H9 (cell line): ENCODE data around the gene FOXD4L6. TPM values are rescaled to one million over a fixed set of nuclear protein-coding genes. Genes with fewer than 3 reads are reported as not detected.
"Not testable (repeated sequence)": the region's sequence is repeated elsewhere in the genome, so short reads cannot be mapped to it uniquely, and the experiment has no call there.

Experiments used
- DNase-seq: peaks from one replicate; pipeline ENCODE4 v3.0.0-alpha.2; 2017
- H2AFZ ChIP-seq: one replicate; pipeline ENCODE4 v1.6.1; 2013; ENCODE audit warnings: mild to moderate bottlenecking, low read length, control low read depth, moderate library complexity
- H2AK5ac ChIP-seq: 2 replicates; pipeline ENCODE4 v1.6.1; 2013; ENCODE audit warnings: low read length, control low read depth, mixed read lengths; ENCODE audit not compliant: insufficient read length
- H2BK120ac ChIP-seq: one replicate; pipeline ENCODE4 v1.6.1; 2013; ENCODE audit warnings: low read depth, mild to moderate bottlenecking, low read length, control low read depth, inconsistent platforms; ENCODE audit not compliant: poor library complexity, severe bottlenecking
- H2BK12ac ChIP-seq: 2 replicates; pipeline ENCODE4 v1.6.1; 2013; ENCODE audit warnings: low read length, control low read depth, mixed read lengths, low read depth; ENCODE audit not compliant: insufficient read length
- H2BK15ac ChIP-seq: 2 replicates; pipeline ENCODE4 v1.6.1; 2013; ENCODE audit warnings: low read depth, low read length, control low read depth
- H2BK20ac ChIP-seq: one replicate; pipeline ENCODE4 v1.6.1; 2013; ENCODE audit warnings: low read depth, mild to moderate bottlenecking, low read length, control low read depth, inconsistent platforms; ENCODE audit not compliant: poor library complexity, severe bottlenecking
- H2BK5ac ChIP-seq: 2 replicates; pipeline ENCODE4 v1.6.1; 2013; ENCODE audit warnings: low read length, control low read depth, mixed read lengths; ENCODE audit not compliant: insufficient read length
- H3K14ac ChIP-seq: 2 replicates; pipeline ENCODE4 v1.6.1; 2013; ENCODE audit warnings: low read length, control low read depth; ENCODE audit not compliant: insufficient read depth
- H3K18ac ChIP-seq: 2 replicates; pipeline ENCODE4 v1.6.1; 2013; ENCODE audit warnings: low read depth, mild to moderate bottlenecking, mixed read lengths, low read length, control low read depth; ENCODE audit not compliant: insufficient read length
- H3K23ac ChIP-seq: 2 replicates; pipeline ENCODE4 v1.6.1; 2013; ENCODE audit warnings: low read length, control low read depth, mixed read lengths, low read depth; ENCODE audit not compliant: insufficient read length
- H3K23me2 ChIP-seq: 2 replicates; pipeline ENCODE4 v1.6.1; 2013; ENCODE audit warnings: low read depth, mild to moderate bottlenecking, mixed read lengths, low read length, control low read depth; ENCODE audit not compliant: insufficient read length, poor library complexity, severe bottlenecking
- H3K27ac ChIP-seq: 2 replicates; pipeline ENCODE4 v1.5.1; 2013; ENCODE audit warnings: low read length, control low read depth, mixed read lengths, low read depth; ENCODE audit not compliant: insufficient read length
- H3K27me3 ChIP-seq: 2 replicates; pipeline ENCODE4 v1.6.1; 2013; ENCODE audit warnings: low read length, control low read depth, inconsistent platforms; ENCODE audit not compliant: insufficient read depth
- H3K4ac ChIP-seq: 2 replicates; pipeline ENCODE4 v1.6.1; 2013; ENCODE audit warnings: low read depth, mild to moderate bottlenecking, control low read depth, inconsistent platforms, low read length, moderate library complexity
- H3K4me1 ChIP-seq: 2 replicates; pipeline ENCODE4 v1.6.1; 2013; ENCODE audit warnings: low read length, control low read depth, inconsistent platforms; ENCODE audit not compliant: insufficient read depth
- H3K4me2 ChIP-seq: 2 replicates; pipeline ENCODE4 v1.6.1; 2013; ENCODE audit warnings: low read length, control low read depth, mixed read lengths; ENCODE audit not compliant: insufficient read length, insufficient read depth
- H3K56ac ChIP-seq: 2 replicates; pipeline ENCODE4 v1.6.1; 2013; ENCODE audit warnings: low read depth, mild to moderate bottlenecking, mixed read lengths, low read length, control low read depth; ENCODE audit not compliant: insufficient read length
- H3K79me1 ChIP-seq: 2 replicates; pipeline ENCODE4 v1.6.1; 2013; ENCODE audit warnings: low read depth, mild to moderate bottlenecking, moderate library complexity, low read length, control low read depth, inconsistent platforms; ENCODE audit not compliant: insufficient read depth, poor library complexity, severe bottlenecking
- H3K79me2 ChIP-seq: 2 replicates; pipeline ENCODE4 v1.6.1; 2013; ENCODE audit warnings: low read length, control low read depth, inconsistent platforms; ENCODE audit not compliant: insufficient read depth
- H3K9ac ChIP-seq: 2 replicates; pipeline ENCODE4 v1.6.1; 2013; ENCODE audit warnings: low read length, control low read depth, mixed read lengths; ENCODE audit not compliant: insufficient read length; ENCODE audit errors: extremely low read depth
- H3K9me3 ChIP-seq: one replicate; pipeline ENCODE4 v1.6.1; 2013; ENCODE audit warnings: low read depth, low read length, inconsistent platforms; ENCODE audit not compliant: control insufficient read depth
- H3T11ph ChIP-seq: one replicate; pipeline ENCODE4 v1.6.1; 2013; ENCODE audit warnings: mild to moderate bottlenecking, low read length, control low read depth, inconsistent platforms
- H4K20me1 ChIP-seq: one replicate; pipeline ENCODE4 v1.6.1; 2013; ENCODE audit not compliant: control insufficient read depth, insufficient read length, insufficient read depth
- H4K5ac ChIP-seq: 2 replicates; pipeline ENCODE4 v1.6.1; 2013; ENCODE audit warnings: low read depth, mild to moderate bottlenecking, mixed read lengths, low read length, control low read depth; ENCODE audit not compliant: insufficient read length
- H4K8ac ChIP-seq: replicated peaks from 2 replicates; pipeline ENCODE4 v1.6.1; 2013; ENCODE audit warnings: low read length, control low read depth, mixed read lengths, low read depth; ENCODE audit not compliant: insufficient read length
- H4K91ac ChIP-seq: 2 replicates; pipeline ENCODE4 v1.6.1; 2013; ENCODE audit warnings: low read depth, mild to moderate bottlenecking, moderate library complexity, mixed read lengths, low read length, control low read depth; ENCODE audit not compliant: insufficient read length
- H3K27ac Mint-ChIP-seq, 3 experiments: 2 replicates in 2 of 3; 3 replicates in 1 of 3; pipeline ENCODE4 v1.8.0; 2020 to 2021; ENCODE audit warnings: mixed read lengths in 3 of 3, mild to moderate bottlenecking in 1 of 3, moderate library complexity in 1 of 3
- H3K27me3 Mint-ChIP-seq: 2 replicates; pipeline ENCODE4 v1.8.0; 2021; ENCODE audit warnings: low read depth, mild to moderate bottlenecking, moderate library complexity, mixed read lengths
- H3K36me3 Mint-ChIP-seq, 3 experiments: 2 replicates in 2 of 3; 3 replicates in 1 of 3; pipeline ENCODE4 v1.8.0; 2020 to 2021; ENCODE audit warnings: low read depth in 3 of 3, mixed read lengths in 3 of 3; ENCODE audit not compliant: insufficient read depth in 1 of 3
- H3K4me1 Mint-ChIP-seq, 2 experiments: 2 replicates each; pipeline ENCODE4 v1.8.0; 2020; ENCODE audit warnings: mixed read lengths in 2 of 2
- H3K4me3 Mint-ChIP-seq, 2 experiments: 2 replicates in 1 of 2; 3 replicates in 1 of 2; pipeline ENCODE4 v1.8.0; 2020 to 2021; ENCODE audit warnings: mild to moderate bottlenecking in 2 of 2, mixed read lengths in 2 of 2, moderate library complexity in 1 of 2
- H3K9me3 Mint-ChIP-seq, 2 experiments: 2 replicates in 1 of 2; 3 replicates in 1 of 2; pipeline ENCODE4 v1.8.0; 2020; ENCODE audit warnings: mild to moderate bottlenecking in 2 of 2, mixed read lengths in 2 of 2, moderate library complexity in 1 of 2
- WGBS: extraction: QIAGEN DNeasy Blood & Tissue Kit; methylation state at CpG from one replicate; pipeline ENCODE4 v1.1.7; 2013; ENCODE audit warnings: missing lambda C conversion rate, low lambda C conversion rate, mixed read lengths; ENCODE audit not compliant: insufficient read length; ENCODE audit errors: extremely low coverage; 5-methylcytosine and 5-hydroxymethylcytosine counted together
- total RNA-seq: library from RNA; stranded (reverse); gene quantifications from 2 replicates; pipeline ENCODE4 v1.2.1, GENCODE V29; 2021

FOXD4L6 gene
- total RNA-seq, 1 experiment from 2014 or later = 0.13 TPM

DNA sequence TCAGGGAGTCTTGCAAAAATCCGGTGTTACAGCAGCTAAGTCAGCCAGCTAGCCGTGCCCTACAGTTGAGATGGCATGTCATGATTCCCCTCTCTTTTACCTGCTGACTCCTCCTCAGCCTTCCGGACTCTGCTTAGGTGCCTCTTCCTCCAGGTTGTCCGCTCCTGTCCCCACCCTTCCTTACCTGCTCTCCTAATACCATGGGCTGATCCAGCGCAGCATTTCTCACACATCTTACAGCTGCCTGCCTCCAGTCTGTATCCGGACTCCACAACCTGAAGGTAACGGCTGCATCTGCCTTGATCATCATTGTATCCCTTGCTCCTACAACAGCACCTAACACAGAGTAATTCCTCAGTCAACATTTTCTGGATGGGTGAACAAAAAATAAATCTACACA is 9.2 kb downstream of the FOXD4L6 start:
- H4K5ac ChIP-seq, H2BK5ac ChIP-seq, H3K4me3 Mint-ChIP-seq, H3K9me3 ChIP-seq, H3K4ac ChIP-seq, H2BK20ac ChIP-seq, H3K14ac ChIP-seq, H3K27ac ChIP-seq, H4K20me1 ChIP-seq, H3K36me3 Mint-ChIP-seq, H3K23ac ChIP-seq, H3K9ac ChIP-seq, H3K79me1 ChIP-seq, H3K56ac ChIP-seq, DNase-seq, H2AFZ ChIP-seq, H3K9me3 Mint-ChIP-seq, H4K8ac ChIP-seq, H3K4me1 Mint-ChIP-seq, H3T11ph ChIP-seq, H3K4me2 ChIP-seq, H2BK15ac ChIP-seq, H4K91ac ChIP-seq, H3K27ac Mint-ChIP-seq, H2BK12ac ChIP-seq, H2BK120ac ChIP-seq, H3K4me1 ChIP-seq, H3K18ac ChIP-seq, H3K79me2 ChIP-seq, H3K23me2 ChIP-seq, H2AK5ac ChIP-seq, H3K27me3 ChIP-seq: not testable (repeated sequence)
- no CpG with 5 or more reads among the region's 7 CpGs for WGBS
- H3K27me3 Mint-ChIP-seq = peaks cover 11% of the 10 kb centered on the region

DNA sequence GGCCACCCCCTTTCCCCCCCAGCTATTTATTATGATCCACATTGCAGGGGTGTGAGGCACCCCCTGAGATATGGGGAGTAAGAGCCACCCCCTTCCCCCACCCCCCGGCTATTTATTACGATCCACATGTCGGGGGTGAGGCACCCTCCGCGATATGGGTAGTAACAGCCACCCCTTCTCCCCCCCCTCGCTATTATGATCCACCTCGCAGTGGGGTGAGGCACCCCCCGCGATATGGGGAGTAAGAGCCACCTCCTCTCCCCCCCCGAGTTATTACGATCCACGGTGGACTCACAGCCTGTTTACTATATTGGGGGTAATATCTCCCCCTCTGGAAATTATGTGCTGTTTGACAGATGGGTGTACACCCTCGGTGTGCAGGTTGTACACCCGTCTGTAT is 15.1 kb downstream of the FOXD4L6 start:
- not testable (repeated sequence) for H3K27ac ChIP-seq, H3K23me2 ChIP-seq, H2BK120ac ChIP-seq, H3K4ac ChIP-seq, H2BK12ac ChIP-seq, H4K8ac ChIP-seq, H3K9me3 ChIP-seq, H3K4me3 Mint-ChIP-seq, H4K5ac ChIP-seq, H3K36me3 Mint-ChIP-seq, H3K9me3 Mint-ChIP-seq, H2BK15ac ChIP-seq, H2BK5ac ChIP-seq, H4K91ac ChIP-seq, H4K20me1 ChIP-seq, H3K4me1 Mint-ChIP-seq, H3K4me1 ChIP-seq, DNase-seq, H3K56ac ChIP-seq, H3K79me2 ChIP-seq, H3K27ac Mint-ChIP-seq, H3K14ac ChIP-seq, H3T11ph ChIP-seq, H2AFZ ChIP-seq, H2BK20ac ChIP-seq, H3K27me3 ChIP-seq, H2AK5ac ChIP-seq, H3K9ac ChIP-seq, H3K23ac ChIP-seq, H3K18ac ChIP-seq, H3K79me1 ChIP-seq, H3K4me2 ChIP-seq
- peaks cover 12% of the 10 kb centered on the region for H3K27me3 Mint-ChIP-seq
- no CpG with 5 or more reads among the region's 14 CpGs for WGBS
